NCI-H187 (cell line): ENCODE results near the gene CHST13.
A peak's percentile ranks its signal among the peaks of the same experiment; 100 is the strongest.

Source experiments
- DNase-seq, 2 experiments: peaks; one replicate each; lab custom pipeline; 2025; lab: John Stamatoyannopoulos, UW

CHST13 gene

GRCh38 chr3:126509597-126510307 lies 14.2 kb upstream of the CHST13 start:
- DNase-seq, result no peak

GRCh38 chr3:126510308-126510910 lies 13.5 kb upstream of the CHST13 start:
- no peak for DNase-seq

GRCh38 chr3:126511291-126511690 lies 12.7 kb upstream of the CHST13 start:
- DNase-seq, result no peak

- DNase-seq, result no peak
These were observed 11.9 kb upstream of the CHST13 start for GRCh38 chr3:126512026-126512425.

- no peak for DNase-seq
These were observed 10.9 kb upstream of the CHST13 start for GRCh38 chr3:126512916-126513650.

- DNase-seq, result no peak
These were observed 9.8 kb upstream of the CHST13 start for GRCh38 chr3:126514161-126514560.

- DNase-seq, result no peak
These were observed 8.8 kb upstream of the CHST13 start for GRCh38 chr3:126515066-126515706.

- DNase-seq, result no peak
These were observed 7.6 kb upstream of the CHST13 start for GRCh38 chr3:126516152-126516935.

- DNase-seq, result no peak
These were observed 7.0 kb upstream of the CHST13 start for GRCh38 chr3:126516936-126517290.

GRCh38 chr3:126517291-126517951 lies 6.5 kb upstream of the CHST13 start, which contains the start of gene UROC1:
Gene UROC1, minus strand, starts transcription at chr3:126517773. Its CDS starts 54 bp downstream, at chr3:126517719.
- no peak for DNase-seq

GRCh38 chr3:126517986-126518778 lies 5.8 kb upstream of the CHST13 start:
- DNase-seq, result no peak

GRCh38 chr3:126518779-126519177 lies 5.2 kb upstream of the CHST13 start:
- DNase-seq, result no peak

GRCh38 chr3:126519506-126520455 lies 4.2 kb upstream of the CHST13 start:
- DNase-seq, result no peak

- DNase-seq, result no peak
These were observed 2.6 kb upstream of the CHST13 start for GRCh38 chr3:126521122-126521891.

- peak in 1 of 2 experiments; percentile 20 for DNase-seq
These were observed 1.6 kb upstream of the CHST13 start for GRCh38 chr3:126522363-126522788.

- no peak for DNase-seq
These were observed 554 bp downstream of the CHST13 start for GRCh38 chr3:126524429-126524988.

- no peak for DNase-seq
These were observed 1.3 kb downstream of the CHST13 start for GRCh38 chr3:126525091-126525852.
